SU-DHL-6 (cell line): ENCODE measurements around the gene PDGFA.

Experiments
- H2AFZ ChIP-seq: fragments of 200-600 bp; sonication (generic); 2 replicates; pipeline ENCODE4 v1.6.1; 2014; ENCODE audit warnings: low read depth, mild to moderate bottlenecking, moderate library complexity, mixed read lengths, antibody characterized with exemption, low read length; ENCODE audit not compliant: severe bottlenecking
- H3F3A ChIP-seq: fragments of 200-600 bp; shearing (Covaris generic); 2 replicates; pipeline ENCODE4 v1.6.0; 2016; ENCODE audit warnings: antibody characterized with exemption, mild to moderate bottlenecking; ENCODE audit not compliant: insufficient read depth
- H3K27ac ChIP-seq: fragments of 200-600 bp; sonication (generic); 2 replicates; pipeline ENCODE4 v1.5.1; 2016; ENCODE audit warnings: low read depth, mild to moderate bottlenecking, low read length, moderate library complexity, mixed read lengths
- H3K27me3 ChIP-seq: fragments of 200-600 bp; sonication (generic), shearing (Covaris generic); 2 replicates; pipeline ENCODE4 v1.6.0; 2014; ENCODE audit warnings: mild to moderate bottlenecking, low read length
- H3K36me3 ChIP-seq: fragments of 200-600 bp; sonication (generic); 2 replicates; pipeline ENCODE4 v1.6.1; 2014; ENCODE audit warnings: mild to moderate bottlenecking, low read length, mixed read lengths
- H3K4me2 ChIP-seq: fragments of 300-600, 200-600 bp; shearing (Covaris generic), sonication (generic); 2 replicates; pipeline ENCODE4 v1.6.0; 2014; ENCODE audit warnings: low read length, low read depth, mild to moderate bottlenecking; ENCODE audit not compliant: poor library complexity, severe bottlenecking
- H3K4me3 ChIP-seq: fragments of 200-600 bp; sonication (generic); 2 replicates; pipeline ENCODE4 v1.5.1; 2014; ENCODE audit warnings: antibody characterized with exemption, low read length, mild to moderate bottlenecking, mixed read lengths; ENCODE audit not compliant: insufficient read depth, poor library complexity, severe bottlenecking
- H3K79me2 ChIP-seq: fragments of 200-600 bp; sonication (generic); 2 replicates; pipeline ENCODE4 v1.6.1; 2014; ENCODE audit warnings: mild to moderate bottlenecking, low read length, moderate library complexity; ENCODE audit not compliant: insufficient read depth
- H3K9ac ChIP-seq: fragments of 200-600 bp; sonication (generic); 2 replicates; pipeline ENCODE4 v1.7.0; 2014; ENCODE audit warnings: mild to moderate bottlenecking, low read length
- H3K9me2 ChIP-seq: fragments of 200-600 bp; sonication (generic); replicated peaks from 2 replicates; pipeline ENCODE4 v1.6.1; 2014; ENCODE audit warnings: low read length; ENCODE audit not compliant: insufficient read depth
- H3K9me3 ChIP-seq: fragments of 200-600 bp; sonication (generic); 2 replicates; pipeline ENCODE4 v1.6.1; 2014; ENCODE audit warnings: low read length, mixed read lengths; ENCODE audit not compliant: insufficient read depth
- H4K20me1 ChIP-seq: fragments of 200-600 bp; sonication (generic); 2 replicates; pipeline ENCODE4 v1.6.1; 2014; ENCODE audit warnings: low read depth, mild to moderate bottlenecking, antibody characterized with exemption, low read length, moderate library complexity, mixed read lengths
- CTCF ChIP-seq: fragments of 200-600 bp; sonication (generic); IDR thresholded peaks from one replicate; pipeline ENCODE4 v1.5.1; 2017; ENCODE audit warnings: antibody characterized with exemption, mild to moderate bottlenecking, low read length, moderate library complexity; ENCODE audit not compliant: insufficient read depth, poor library complexity, severe bottlenecking
- EZH2phosphoT487 ChIP-seq: fragments of 200-600 bp; sonication (generic), shearing (Covaris generic); conservative IDR thresholded peaks from 2 replicates; pipeline ENCODE4 v1.6.1; 2018; ENCODE audit warnings: mild to moderate bottlenecking, antibody characterized with exemption, low read length, moderate library complexity, mixed read lengths

The PDGFA gene

GRCh38 chr7:467856-468545 lies 51.6 kb downstream of the PDGFA start:
- H3K79me2 ChIP-seq: no peaks in the 10 kb centered on the region
- no peak overlapping the region for H2AFZ ChIP-seq
- H3K9ac ChIP-seq: no peak overlapping the region
- H3F3A ChIP-seq: no peaks in the 10 kb centered on the region
- no peak for TF ChIP-seq EZH2phosphoT487
- no peak for TF ChIP-seq CTCF
- H3K27ac ChIP-seq: no peak overlapping the region
- no peak overlapping the region for H3K4me2 ChIP-seq
- H4K20me1 ChIP-seq: no peaks in the 10 kb centered on the region
- H3K9me2 ChIP-seq: no peaks in the 10 kb centered on the region
- H3K9me3 ChIP-seq: no peaks in the 10 kb centered on the region
- no peaks in the 10 kb centered on the region for H3K27me3 ChIP-seq
- H3K36me3 ChIP-seq: no peaks in the 10 kb centered on the region
- no peak overlapping the region for H3K4me3 ChIP-seq

- H4K20me1 ChIP-seq: no peaks in the 10 kb centered on the region
- no peaks in the 10 kb centered on the region for H3F3A ChIP-seq
- TF ChIP-seq EZH2phosphoT487 (no peak), CTCF (no peak)
- no peaks in the 10 kb centered on the region for H3K9me3 ChIP-seq
- H3K36me3 ChIP-seq: no peaks in the 10 kb centered on the region
- H3K4me3 ChIP-seq: no peak overlapping the region
- H3K9me2 ChIP-seq: no peaks in the 10 kb centered on the region
- H2AFZ ChIP-seq: no peak overlapping the region
- H3K79me2 ChIP-seq: no peaks in the 10 kb centered on the region
- no peaks in the 10 kb centered on the region for H3K27me3 ChIP-seq
- H3K9ac ChIP-seq: no peak overlapping the region
- no peak overlapping the region for H3K4me2 ChIP-seq
- H3K27ac ChIP-seq: no peak overlapping the region
Measured at GRCh38 chr7:467393-467828, 52.2 kb downstream of the PDGFA start.

- TF ChIP-seq EZH2phosphoT487 (no peak), CTCF (no peak)
- H3K9me3 ChIP-seq: no peaks in the 10 kb centered on the region
- H3K79me2 ChIP-seq: no peaks in the 10 kb centered on the region
Measured at GRCh38 chr7:466465-467191, 53.0 kb downstream of the PDGFA start.

More at GRCh38 chr7:466465-467191, 53.0 kb downstream of the PDGFA start:
- no peaks in the 10 kb centered on the region for H3F3A ChIP-seq
- no peak overlapping the region for H3K4me3 ChIP-seq
- no peaks in the 10 kb centered on the region for H4K20me1 ChIP-seq
- H3K27ac ChIP-seq: no peak overlapping the region
- H3K9me2 ChIP-seq: no peaks in the 10 kb centered on the region
- H2AFZ ChIP-seq: no peak overlapping the region
- H3K27me3 ChIP-seq: no peaks in the 10 kb centered on the region
- no peaks in the 10 kb centered on the region for H3K36me3 ChIP-seq
- H3K9ac ChIP-seq: no peak overlapping the region
- no peak overlapping the region for H3K4me2 ChIP-seq
